GM12872 (cell line): ENCODE data around the gene RETN.

Experiments
- CTCF ChIP-seq: IDR thresholded peaks from 3 replicates; pipeline ENCODE4 v1.5.1; 2011; ENCODE audit warnings: low read depth, mild to moderate bottlenecking, low read length, moderate library complexity; ENCODE audit not compliant: insufficient read depth

RETN gene

DNA sequence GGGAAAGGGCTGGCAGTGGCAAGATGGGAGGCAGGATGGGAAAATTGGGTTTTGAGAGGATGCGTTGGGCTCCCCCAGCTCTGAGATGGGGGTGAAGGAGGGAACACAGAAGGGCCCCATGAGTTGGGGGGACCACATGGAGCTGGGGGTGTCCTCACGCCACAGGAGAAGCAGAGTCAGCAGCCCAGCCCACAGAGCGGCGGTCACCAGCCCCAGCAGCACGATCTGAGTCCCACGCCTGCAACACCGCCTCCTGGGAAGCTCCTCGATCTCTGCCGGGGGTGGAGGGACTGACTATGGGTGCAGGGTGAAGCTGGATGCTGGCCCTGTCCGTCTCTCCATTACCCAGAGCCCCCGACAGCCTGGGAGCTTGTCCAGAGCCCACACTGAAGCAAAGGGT, 29.7 kb downstream of the RETN start:
- no peak for TF ChIP-seq CTCF

DNA sequence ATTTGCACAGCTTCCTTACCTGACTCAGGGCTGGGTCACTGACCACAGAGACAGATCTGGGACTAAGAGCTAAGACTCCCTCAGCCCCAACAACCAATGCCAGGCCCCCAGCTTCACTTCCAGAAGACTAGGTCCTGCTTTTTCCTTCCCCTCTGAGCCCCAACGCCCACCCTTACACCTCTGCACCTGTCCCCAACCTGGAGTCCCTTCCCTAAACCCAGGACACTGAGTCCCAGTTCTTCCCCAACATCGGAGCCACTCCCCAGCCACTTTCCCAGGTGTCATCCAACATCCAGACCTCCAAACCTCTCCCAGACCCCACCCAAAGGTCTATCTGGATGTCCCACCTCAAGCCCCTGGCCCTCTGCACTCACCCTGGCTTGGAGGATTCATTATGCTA, 30.2 kb downstream of the RETN start:
- TF ChIP-seq CTCF, result no peak

DNA sequence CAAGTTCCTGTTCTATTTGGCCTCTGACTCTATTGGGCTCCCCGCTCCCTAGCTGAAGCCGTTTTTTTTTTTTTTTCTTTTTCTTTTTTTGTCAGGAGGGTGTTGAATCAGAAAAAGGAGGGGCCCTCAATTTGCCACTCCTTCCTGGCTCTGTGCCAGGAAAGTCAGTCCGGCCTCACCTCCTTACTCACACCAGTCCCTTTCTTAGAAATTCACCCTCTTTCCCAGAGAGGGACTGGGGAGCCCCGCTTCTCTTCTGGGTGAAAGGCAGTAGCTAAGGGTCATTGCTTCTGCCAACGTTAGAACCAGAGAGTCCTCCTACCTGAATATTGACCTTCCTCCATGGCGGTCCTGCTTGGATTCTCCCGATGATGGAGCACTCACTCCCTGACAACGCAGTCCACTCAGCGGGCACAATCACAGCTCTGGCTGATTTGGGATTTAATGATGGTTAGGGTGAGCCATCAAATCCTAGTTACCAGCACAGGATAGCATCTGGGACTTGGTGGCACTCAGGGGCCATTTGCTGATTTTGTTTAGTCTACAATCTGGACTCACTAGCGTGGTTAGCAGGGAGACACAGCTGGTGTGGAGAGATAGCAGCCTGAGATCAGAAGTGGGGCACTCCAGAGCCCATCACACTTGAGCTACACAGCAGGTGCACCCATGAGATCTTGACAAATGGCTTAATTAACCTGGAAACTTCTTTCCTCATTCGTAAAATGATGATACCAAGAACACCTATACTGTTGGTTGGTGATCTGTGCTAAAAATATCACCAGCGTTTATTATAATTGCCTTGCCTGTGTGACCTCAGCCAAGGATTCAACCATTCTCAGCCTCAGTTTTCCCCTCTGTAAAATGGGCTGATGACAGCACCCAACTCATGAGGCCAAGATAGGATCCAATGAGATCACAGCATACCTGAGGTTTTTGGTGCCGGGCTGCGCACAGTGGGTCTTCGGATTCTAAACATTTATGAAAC, 30.9 kb downstream of the RETN start:
- TF ChIP-seq CTCF, result no peak

DNA sequence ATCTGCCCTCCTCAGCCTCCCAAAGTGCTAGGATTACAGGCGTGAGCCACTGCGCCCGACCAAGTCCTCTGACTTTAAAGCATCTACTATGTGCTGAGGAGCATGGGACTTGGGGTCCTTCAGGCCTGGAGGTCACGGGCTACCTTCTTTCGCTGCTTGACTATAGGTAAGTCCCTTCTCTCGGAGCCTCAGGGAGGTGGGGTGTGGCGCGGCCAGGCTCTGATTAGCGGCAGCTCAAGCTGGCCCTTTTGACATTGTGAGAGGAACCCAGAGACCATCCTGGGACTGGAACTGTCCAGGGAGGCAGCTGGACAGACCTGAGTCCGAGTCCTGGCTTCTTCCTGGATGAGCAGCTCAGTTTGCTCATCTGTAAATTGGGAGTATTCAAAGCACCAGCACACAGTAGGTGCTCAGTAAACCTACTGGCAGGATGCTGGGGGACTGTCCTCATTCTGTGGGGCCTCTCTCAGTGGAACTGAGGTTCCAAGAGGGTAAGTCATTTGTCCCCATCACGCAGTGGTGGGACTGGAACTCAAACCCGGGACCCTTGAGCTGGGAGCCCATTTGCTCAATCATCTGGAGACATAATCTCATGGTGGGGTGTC, 32.3 kb downstream of the RETN start:
- no peak for TF ChIP-seq CTCF

DNA sequence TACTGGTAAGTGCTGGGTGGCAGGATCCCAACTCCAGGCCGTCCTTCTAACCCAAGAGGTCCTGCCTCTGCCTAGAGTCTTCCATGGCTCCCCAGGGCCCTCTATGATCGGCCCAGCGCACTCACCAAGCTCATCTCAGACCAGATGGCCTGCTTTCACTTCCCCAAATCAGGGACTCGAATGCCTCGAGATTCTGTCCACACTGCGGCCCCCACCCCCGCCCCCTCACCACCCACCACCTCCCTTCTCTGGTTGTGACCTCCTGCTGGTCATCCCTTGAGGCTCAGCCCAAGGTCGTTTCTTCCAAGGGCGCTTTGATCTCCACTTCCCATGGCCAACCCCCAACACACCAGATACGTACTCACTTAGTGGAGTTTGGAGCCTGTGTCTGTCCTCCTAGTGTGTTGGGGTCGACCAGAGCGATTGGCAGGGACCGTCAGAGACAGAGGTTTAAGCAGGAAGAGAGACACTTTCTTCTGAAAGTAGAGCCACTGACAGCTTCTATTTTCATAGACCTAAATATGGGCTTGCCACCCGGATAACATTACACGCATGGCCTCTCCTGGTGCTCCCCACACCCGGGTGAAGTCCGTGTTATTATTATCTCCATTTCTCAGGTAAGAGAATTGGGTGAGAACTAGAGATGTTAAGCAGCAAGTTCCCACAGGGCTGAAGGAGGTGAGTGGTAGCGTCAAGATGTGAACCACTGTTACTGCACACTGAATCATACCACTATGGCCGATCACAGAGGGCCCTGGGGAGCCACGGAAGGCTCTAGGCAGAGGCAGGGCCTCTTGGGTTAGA, 33.0 kb downstream of the RETN start, which contains the start of gene FCER2:
Gene FCER2 (minus strand): TSS at position 478 of the 804 bp plus-strand sequence. CDS start 2,371 bp downstream, outside the sequence.
- 0 out of 3 replicates have a peak, but pooled peaks have one; percentile 7 for TF ChIP-seq CTCF

DNA sequence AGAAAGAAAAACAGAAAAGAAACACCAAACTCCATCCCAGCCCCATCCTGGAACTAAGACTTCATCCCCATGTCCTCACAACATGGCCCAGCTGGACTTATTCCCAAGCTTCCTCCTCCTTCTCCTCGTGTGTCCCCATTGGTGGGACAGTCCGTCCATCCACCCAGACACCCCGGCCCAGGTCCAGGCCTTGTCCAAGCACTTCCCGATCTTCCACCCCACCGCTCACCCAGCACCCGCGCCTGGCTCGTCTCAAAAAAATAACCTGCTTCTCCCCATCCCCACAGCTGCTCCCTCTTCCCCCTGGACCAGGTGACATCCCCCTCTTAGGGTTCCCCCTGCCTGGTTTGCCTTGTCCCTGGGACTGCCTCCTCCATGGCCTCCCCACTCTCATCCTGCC, 34.5 kb downstream of the RETN start:
- no peak for TF ChIP-seq CTCF

DNA sequence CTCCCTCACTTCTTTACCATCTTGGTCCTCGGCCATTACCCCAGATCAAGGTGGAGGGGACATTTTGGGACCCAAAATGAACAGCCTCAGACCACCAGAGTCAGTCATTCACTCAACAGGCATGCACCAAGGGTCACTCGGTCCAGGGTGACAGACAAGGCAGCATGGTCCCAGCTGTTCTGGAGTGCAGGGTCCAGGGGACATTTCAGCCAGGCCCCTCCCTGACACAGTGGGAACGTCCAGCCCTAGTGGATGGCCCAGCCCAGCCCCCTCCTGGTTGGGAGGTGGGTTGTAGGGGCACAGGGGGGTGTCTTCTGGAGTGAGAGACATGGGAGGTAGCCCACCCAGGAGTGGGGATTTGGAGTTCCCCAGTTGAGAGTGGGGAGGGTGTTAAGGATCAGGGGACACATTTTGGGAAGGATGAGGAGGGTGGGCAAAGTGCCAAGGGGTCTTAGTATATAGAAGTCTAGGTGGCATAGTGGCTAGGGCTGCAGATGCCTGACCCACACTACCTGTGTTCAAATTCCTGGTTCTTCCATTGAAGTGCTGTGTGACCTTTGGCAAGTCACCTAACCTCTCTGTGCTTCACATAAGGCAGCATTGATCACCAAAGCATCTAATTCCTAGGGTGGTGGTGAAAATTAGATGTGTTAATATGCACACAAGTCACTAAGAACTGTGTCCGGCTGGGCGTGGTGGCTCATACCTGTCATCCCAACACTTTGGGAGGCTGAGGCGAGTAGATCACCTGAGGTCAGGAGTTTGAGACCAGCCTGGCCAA, 35.6 kb downstream of the RETN start:
- no peak for TF ChIP-seq CTCF
